Stromal cell of bone marrow (primary cell): Measurements from ENCODE around the gene CALCOCO1.

Experiments used
- DNase-seq: peaks from one replicate; pipeline ENCODE4 v3.0.0-alpha.2; 2012; ENCODE audit warnings: low read depth

CALCOCO1 gene

GRCh38 chr12:53751336-53752191 lies 24.3 kb upstream of the CALCOCO1 start, which contains the start of gene CISTR:
TSS of gene CISTR (minus strand) at chr12:53751979.
- DNase-seq: no peak

GRCh38 chr12:53750812-53751335 lies 23.6 kb upstream of the CALCOCO1 start:
- no peak for DNase-seq

GRCh38 chr12:53749986-53750811 lies 22.9 kb upstream of the CALCOCO1 start:
- DNase-seq: no peak

GRCh38 chr12:53748072-53748840 lies 21.0 kb upstream of the CALCOCO1 start:
- DNase-seq: no peak

GRCh38 chr12:53747095-53747494 lies 19.8 kb upstream of the CALCOCO1 start:
- no peak for DNase-seq

- peak; percentile 75 for DNase-seq
Observed at GRCh38 chr12:53746592-53747092, 19.4 kb upstream of the CALCOCO1 start.

GRCh38 chr12:53744751-53745150 lies 17.5 kb upstream of the CALCOCO1 start:
- DNase-seq: no peak

- no peak for DNase-seq
Observed at GRCh38 chr12:53744130-53744441, 16.8 kb upstream of the CALCOCO1 start.

- no peak for DNase-seq
Observed at GRCh38 chr12:53743266-53744129, 16.2 kb upstream of the CALCOCO1 start.

- DNase-seq: no peak
Observed at GRCh38 chr12:53740130-53740491, 12.9 kb upstream of the CALCOCO1 start.

- DNase-seq: no peak
Observed at GRCh38 chr12:53739214-53740129, 12.2 kb upstream of the CALCOCO1 start.

- no peak for DNase-seq
Observed at GRCh38 chr12:53738406-53739213, 11.4 kb upstream of the CALCOCO1 start.

- no peak for DNase-seq
Observed at GRCh38 chr12:53737951-53738405, 10.7 kb upstream of the CALCOCO1 start.

GRCh38 chr12:53737093-53737808 lies 10.0 kb upstream of the CALCOCO1 start:
- DNase-seq: no peak

- DNase-seq: no peak
Observed at GRCh38 chr12:53736592-53736991, 9.3 kb upstream of the CALCOCO1 start.

GRCh38 chr12:53735556-53735955 lies 8.3 kb upstream of the CALCOCO1 start:
- DNase-seq: no peak

- DNase-seq: no peak
Observed at GRCh38 chr12:53734425-53734824, 7.2 kb upstream of the CALCOCO1 start.

GRCh38 chr12:53733807-53734200 lies 6.6 kb upstream of the CALCOCO1 start:
- no peak for DNase-seq
